Activated CD8-positive, alpha-beta memory T cell treated with anti-CD3 and anti-CD28 coated beads for 36 hours (primary cell): Measurements from ENCODE around the gene DLGAP1. TPM values are rescaled to one million over a fixed set of nuclear protein-coding genes. Genes with fewer than 3 reads are reported as not detected.

ENCODE experiments used
- CTCF ChIA-PET: fragments of 350-600 bp; sonication (Branson Sonifier 250); formaldehyde crosslinking; loops from one replicate; lab custom pipeline; 2021; ENCODE audit warnings: antibody characterized with exemption; lab: Charles Lee
- POLR2A ChIA-PET: fragments of 350-600 bp; sonication (Branson Sonifier 250); formaldehyde crosslinking; loops from one replicate; lab custom pipeline; 2021; ENCODE audit warnings: antibody characterized with exemption; lab: Charles Lee
- total RNA-seq, 2 experiments: library from RNA; stranded (reverse); gene quantifications; one replicate each; pipeline ENCODE4 v1.2.3, GENCODE V29; 2021

The DLGAP1 gene
- total RNA-seq, 2 experiments from 2014 or later: not detected

- ChIA-PET CTCF (no interaction called here), POLR2A (interaction anchor here (1.7 to 2.0 kb wide), 2 partner anchors 11 kb away, joined by 6 to 12 read pairs; no protein-coding TSS in a partner anchor)
Measured at GRCh38 chr18:3604498-3605408, 850.4 kb downstream of the DLGAP1 start.

- ChIA-PET POLR2A (interaction anchor here (0.9 to 1.7 kb wide), 2 partner anchors 10 to 131 kb away, joined by 4 to 12 read pairs; no protein-coding TSS in a partner anchor), CTCF (interaction anchor here (1.0 to 1.9 kb wide), 3 partner anchors 60 to 156 kb away, joined by 3 to 5 read pairs (median 4); no protein-coding TSS in a partner anchor)
Measured at GRCh38 chr18:3604235-3604497, 850.9 kb downstream of the DLGAP1 start.

- ChIA-PET CTCF (interaction anchor here (1.0 to 1.9 kb wide), 4 partner anchors 10 to 156 kb away, joined by 3 to 5 read pairs (median 4); no protein-coding TSS in a partner anchor), POLR2A (interaction anchor here (0.6 to 1.7 kb wide), 3 partner anchors 9 to 150 kb away, joined by 4 to 12 read pairs (median 4); no protein-coding TSS in a partner anchor)
Measured at GRCh38 chr18:3603421-3604234, 851.5 kb downstream of the DLGAP1 start.

GRCh38 chr18:3601106-3601755 lies 853.9 kb downstream of the DLGAP1 start:
- CTCF ChIA-PET: interaction anchor here (0.6 to 1.3 kb wide), 2 partner anchors 147 to 276 kb away, joined by 3 read pairs; no protein-coding TSS in a partner anchor
- POLR2A ChIA-PET: interaction anchor here (0.6 kb wide), 1 partner anchor 61 kb away, joined by 4 read pairs; no protein-coding TSS in a partner anchor

GRCh38 chr18:3599861-3600260 lies 855.2 kb downstream of the DLGAP1 start:
- POLR2A ChIA-PET: no interaction called here
- CTCF ChIA-PET: no interaction called here

GRCh38 chr18:3599195-3599594 lies 855.9 kb downstream of the DLGAP1 start:
- POLR2A ChIA-PET: no interaction called here
- CTCF ChIA-PET: no interaction called here

GRCh38 chr18:3598581-3598980 lies 856.5 kb downstream of the DLGAP1 start:
- POLR2A ChIA-PET: no interaction called here
- CTCF ChIA-PET: interaction anchor here (2.0 kb wide), 1 partner anchor 67 kb away, joined by 7 read pairs; no protein-coding TSS in a partner anchor

- ChIA-PET CTCF (interaction anchor here (2.0 kb wide), 1 partner anchor 68 kb away, joined by 7 read pairs; no protein-coding TSS in a partner anchor), POLR2A (interaction anchor here (1.1 kb wide), 1 partner anchor 142 kb away, joined by 3 read pairs; no protein-coding TSS in a partner anchor)
Measured at GRCh38 chr18:3597409-3598357, 857.4 kb downstream of the DLGAP1 start.

GRCh38 chr18:3596637-3597384 lies 858.3 kb downstream of the DLGAP1 start:
- ChIA-PET POLR2A (interaction anchor here (0.7 to 1.1 kb wide), 4 partner anchors 56 to 346 kb away, joined by 3 to 7 read pairs (median 6); no protein-coding TSS in a partner anchor), CTCF (interaction anchor here (0.7 to 2.0 kb wide), 4 partner anchors 29 to 276 kb away, joined by 3 to 7 read pairs (median 4); no protein-coding TSS in a partner anchor)

GRCh38 chr18:3596324-3596636 lies 858.8 kb downstream of the DLGAP1 start:
- CTCF ChIA-PET: interaction anchor here (0.6 to 2.6 kb wide), 6 partner anchors 11 to 277 kb away, joined by 3 to 11 read pairs (median 4); no protein-coding TSS in a partner anchor
- POLR2A ChIA-PET: interaction anchor here (0.6 to 1.1 kb wide), 4 partner anchors 57 to 345 kb away, joined by 3 to 7 read pairs (median 6); no protein-coding TSS in a partner anchor

- CTCF ChIA-PET: interaction anchor here (0.6 to 3.2 kb wide), 11 partner anchors 10 to 298 kb away, joined by 3 to 16 read pairs (median 4); no protein-coding TSS in a partner anchor
- POLR2A ChIA-PET: interaction anchor here (0.6 to 2.6 kb wide), 7 partner anchors 8 to 345 kb away, joined by 3 to 12 read pairs (median 6); partner anchors contain the start of gene TGIF1
Measured at GRCh38 chr18:3595369-3596273, 859.5 kb downstream of the DLGAP1 start.

GRCh38 chr18:3594760-3595368 lies 860.2 kb downstream of the DLGAP1 start:
- CTCF ChIA-PET: interaction anchor here (0.7 to 3.2 kb wide), 15 partner anchors 9 to 316 kb away, joined by 3 to 16 read pairs (median 5); no protein-coding TSS in a partner anchor
- POLR2A ChIA-PET: interaction anchor here (0.7 to 2.6 kb wide), 5 partner anchors 9 to 347 kb away, joined by 3 to 12 read pairs (median 7); partner anchors contain the start of genes MYL12A and TGIF1

- ChIA-PET CTCF (interaction anchor here (0.5 to 3.2 kb wide), 19 partner anchors 9 to 958 kb away, joined by 3 to 16 read pairs (median 4); no protein-coding TSS in a partner anchor), POLR2A (interaction anchor here (0.7 to 2.6 kb wide), 8 partner anchors 9 to 346 kb away, joined by 3 to 12 read pairs (median 6); partner anchors contain the start of genes MYL12A and TGIF1)
Measured at GRCh38 chr18:3593904-3594759, 861.0 kb downstream of the DLGAP1 start.
